GM19239 (cell line): ENCODE measurements around the gene GRB2.

Source experiments
- DNase-seq: peaks from one replicate; pipeline ENCODE4 v3.0.0; 2011; ENCODE audit warnings: low spot score; ENCODE audit not compliant: insufficient read length
- FAIRE-seq: peaks from 2 replicates; lab custom pipeline; 2011; peaks lifted over from hg19 to GRCh38; lab: Jason Lieb, UNC

Gene GRB2

GRCh38 chr17:75416006-75416405 lies 10.5 kb upstream of the GRB2 start:
- no peak for DNase-seq
- FAIRE-seq = no peak

GRCh38 chr17:75414488-75414887 lies 9.0 kb upstream of the GRB2 start:
- no peak for FAIRE-seq
- DNase-seq = no peak

GRCh38 chr17:75412455-75413317 lies 7.2 kb upstream of the GRB2 start:
- FAIRE-seq = peak; percentile 87

GRCh38 chr17:75411328-75412067 lies 6.0 kb upstream of the GRB2 start:
- no peak for DNase-seq
- FAIRE-seq = no peak

More at GRCh38 chr17:75412455-75413317, 7.2 kb upstream of the GRB2 start:
- DNase-seq = peak; percentile 70

GRCh38 chr17:75410141-75410540 lies 4.7 kb upstream of the GRB2 start:
- DNase-seq (no peak), FAIRE-seq (no peak)

GRCh38 chr17:75407655-75408352 lies 2.3 kb upstream of the GRB2 start:
- DNase-seq (no peak), FAIRE-seq (no peak)

GRCh38 chr17:75406222-75406615 lies 741 bp upstream of the GRB2 start:
- FAIRE-seq = no peak
- no peak for DNase-seq

GRCh38 chr17:75404731-75405364 lies 630 bp downstream of the GRB2 start:
- no peak for DNase-seq
- peak; percentile 47 for FAIRE-seq

GRCh38 chr17:75404223-75404730 lies 1.2 kb downstream of the GRB2 start:
- FAIRE-seq (peak; percentile 73), DNase-seq (no peak)

- FAIRE-seq (no peak), DNase-seq (no peak)
These were observed 2.3 kb downstream of the GRB2 start for GRCh38 chr17:75403131-75403530.

GRCh38 chr17:75402026-75402425 lies 3.5 kb downstream of the GRB2 start:
- DNase-seq (no peak), FAIRE-seq (no peak)

GRCh38 chr17:75400326-75400939 lies 5.0 kb downstream of the GRB2 start:
- no peak for DNase-seq

GRCh38 chr17:75398279-75398678 lies 7.2 kb downstream of the GRB2 start:
- FAIRE-seq = no peak
- no peak for DNase-seq

More at GRCh38 chr17:75400326-75400939, 5.0 kb downstream of the GRB2 start:
- no peak for FAIRE-seq

GRCh38 chr17:75397217-75397616 lies 8.3 kb downstream of the GRB2 start:
- FAIRE-seq = no peak
- DNase-seq = no peak

- DNase-seq = no peak
- FAIRE-seq = no peak
These were observed 8.7 kb downstream of the GRB2 start for GRCh38 chr17:75396796-75397195.

GRCh38 chr17:75396025-75396424 lies 9.5 kb downstream of the GRB2 start:
- FAIRE-seq = no peak
- DNase-seq = no peak

- DNase-seq = no peak
- FAIRE-seq = peak; percentile 21
These were observed 11.1 kb downstream of the GRB2 start for GRCh38 chr17:75394332-75394918.

GRCh38 chr17:75393523-75394331 lies 11.8 kb downstream of the GRB2 start:
- peak; percentile 76 for DNase-seq
- FAIRE-seq = peak; percentile 92
